ENCODE measurements around the gene PAQR5.
"Not testable (repeated sequence)": the region's sequence is repeated elsewhere in the genome, so short reads cannot be mapped to it uniquely, and the experiment has no call there.

PAQR5 gene

DNA sequence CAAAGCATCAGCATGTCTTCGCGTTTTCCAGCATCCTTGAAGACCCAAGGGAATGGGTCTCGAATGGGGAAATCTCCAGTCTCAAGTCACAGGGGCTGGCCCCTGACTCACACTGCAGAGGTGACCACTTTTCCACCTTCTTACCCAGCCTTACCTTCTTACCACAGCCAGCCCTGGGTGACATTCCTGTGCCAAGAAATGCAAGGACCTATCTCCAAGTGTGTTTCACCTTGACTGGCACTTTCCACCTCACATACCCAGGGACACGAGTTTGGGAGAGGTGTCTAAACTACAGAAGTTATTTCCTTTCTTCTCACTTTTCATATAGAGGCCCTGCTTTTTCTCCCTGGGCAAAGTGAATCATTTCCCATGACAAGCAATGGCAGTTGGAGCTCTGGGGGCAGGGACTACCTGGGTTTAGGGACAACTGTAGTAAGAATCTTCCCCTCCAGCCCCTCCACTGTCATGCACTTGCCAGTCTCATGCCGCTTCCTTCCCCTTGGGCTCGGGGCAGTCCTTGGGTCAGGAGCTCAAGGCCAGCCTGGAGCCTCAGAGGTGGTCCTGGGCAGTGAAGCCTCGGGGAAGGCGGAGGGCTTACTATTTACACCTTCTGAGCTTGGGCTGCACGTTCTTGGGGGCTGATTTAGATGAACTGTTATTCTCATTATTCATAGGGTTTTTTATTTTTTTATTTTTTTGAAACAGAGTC is 16.8 kb downstream of the PAQR5 start:
- DNase-seq (ENCODE audit: low read depth in 2 of 2), result no peak

DNA sequence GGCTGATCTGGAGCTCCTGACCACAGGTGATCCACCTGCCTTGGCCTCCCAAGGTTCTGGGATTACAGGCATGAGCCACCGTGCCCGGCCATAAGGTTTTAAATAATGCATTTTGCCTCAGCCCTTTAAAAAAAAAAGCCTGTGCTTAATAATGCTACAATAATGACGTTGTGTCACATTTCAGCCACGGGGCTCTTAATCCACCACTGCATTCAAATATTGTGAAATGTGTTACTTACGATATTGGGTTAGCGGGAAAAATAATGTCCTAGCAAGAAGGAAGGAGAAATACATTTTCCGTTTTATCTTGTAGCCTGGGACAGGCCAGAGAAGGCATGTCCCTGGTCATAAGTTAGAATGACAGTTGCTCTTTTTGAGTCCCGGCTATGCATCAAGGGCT is 17.6 kb downstream of the PAQR5 start:
- DNase-seq (ENCODE audit: low read depth in 2 of 2), result no peak

DNA sequence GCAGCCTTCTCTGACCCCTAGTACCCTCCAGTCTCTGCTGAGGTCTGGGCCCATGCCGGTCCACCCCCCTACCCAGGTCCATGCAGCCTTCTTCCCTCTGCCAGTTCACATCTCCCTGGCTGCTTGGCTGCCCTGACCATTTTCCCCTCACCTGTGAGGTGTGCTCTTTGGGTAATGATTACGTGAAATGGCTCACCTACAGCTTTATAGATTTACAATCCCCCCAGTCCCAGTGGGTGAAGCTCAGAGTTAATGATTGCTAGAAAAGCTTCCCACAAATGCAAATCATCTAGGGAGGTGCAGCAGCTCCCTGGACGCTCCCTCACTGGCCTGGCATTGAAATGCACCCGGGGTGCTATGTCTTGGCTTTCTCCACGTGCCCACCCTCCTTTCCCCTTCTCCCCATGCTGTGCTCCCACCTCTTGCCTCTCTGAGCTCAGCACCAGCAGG is 18.7 kb downstream of the PAQR5 start:
- no peak for DNase-seq (ENCODE audit: low read depth in 2 of 2)

DNA sequence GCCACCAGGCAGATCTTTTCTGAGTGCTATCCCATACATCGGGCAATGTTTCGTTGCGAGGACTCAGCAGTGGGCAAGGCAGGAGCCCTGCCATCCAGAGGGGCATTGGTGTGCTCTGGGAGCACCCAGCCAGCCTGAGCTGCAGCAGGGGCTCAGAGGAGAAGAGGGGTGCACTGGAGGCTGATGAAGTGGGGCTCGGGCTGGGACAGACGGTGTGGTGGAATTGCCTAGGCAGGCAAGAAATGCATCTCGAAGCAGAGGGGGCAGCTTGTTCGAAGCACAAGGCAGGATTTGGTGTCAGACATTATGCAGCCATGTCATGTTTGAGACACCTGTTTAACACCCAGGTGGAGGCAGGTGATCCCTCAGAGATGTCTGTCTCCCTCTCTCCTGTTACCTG is 19.3 kb downstream of the PAQR5 start:
- no peak for DNase-seq (ENCODE audit: low read depth in 2 of 2)

DNA sequence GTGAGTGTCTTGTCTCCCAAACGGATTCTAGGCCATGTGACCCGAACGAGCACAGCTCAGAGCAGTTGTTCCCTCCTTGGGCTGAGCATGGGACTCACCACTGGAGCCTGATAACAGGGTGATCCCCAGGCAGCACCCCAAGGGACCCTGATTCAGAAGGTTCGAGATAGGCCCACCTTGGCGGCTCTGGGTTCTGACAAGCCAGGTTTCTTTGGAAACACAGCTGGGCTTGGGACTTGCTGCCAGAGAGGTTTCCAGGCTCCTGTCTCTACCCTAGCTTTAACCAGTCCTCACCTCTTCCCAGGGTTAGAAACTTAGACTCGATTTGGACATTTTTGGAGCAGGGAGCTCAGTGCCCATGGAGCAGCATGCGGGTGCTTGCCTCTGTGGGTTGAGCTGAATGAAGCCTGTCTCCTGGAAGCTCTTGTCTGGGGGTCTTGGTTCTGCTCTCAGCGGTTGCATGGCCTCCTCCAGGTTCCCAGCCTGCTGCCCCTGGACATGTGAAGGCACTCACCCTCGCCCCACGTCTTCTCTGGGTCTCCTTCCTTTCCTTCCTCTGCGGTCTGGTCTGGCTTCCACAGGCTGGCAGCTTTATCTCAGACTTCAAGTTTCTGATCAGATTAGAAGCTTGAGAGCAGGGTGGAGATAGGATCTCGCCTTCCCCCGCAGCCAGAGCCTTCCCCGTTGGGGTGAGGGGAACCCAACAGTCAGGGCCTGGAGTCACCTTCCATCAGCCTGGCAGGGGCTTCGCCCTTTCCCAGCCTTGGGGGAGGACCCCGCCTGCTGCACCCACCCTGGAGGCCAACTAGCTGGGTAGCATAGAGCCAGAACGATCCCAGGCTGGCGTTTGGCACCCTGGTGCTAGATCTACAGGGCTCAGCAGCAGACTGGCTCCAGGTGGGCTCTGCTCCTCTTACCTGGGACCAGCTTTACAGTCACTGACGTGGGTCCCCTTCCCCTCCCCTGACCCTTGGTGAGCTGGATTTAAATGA is 21.0 kb downstream of the PAQR5 start:
- DNase-seq (ENCODE audit: low read depth in 2 of 2), result no peak

DNA sequence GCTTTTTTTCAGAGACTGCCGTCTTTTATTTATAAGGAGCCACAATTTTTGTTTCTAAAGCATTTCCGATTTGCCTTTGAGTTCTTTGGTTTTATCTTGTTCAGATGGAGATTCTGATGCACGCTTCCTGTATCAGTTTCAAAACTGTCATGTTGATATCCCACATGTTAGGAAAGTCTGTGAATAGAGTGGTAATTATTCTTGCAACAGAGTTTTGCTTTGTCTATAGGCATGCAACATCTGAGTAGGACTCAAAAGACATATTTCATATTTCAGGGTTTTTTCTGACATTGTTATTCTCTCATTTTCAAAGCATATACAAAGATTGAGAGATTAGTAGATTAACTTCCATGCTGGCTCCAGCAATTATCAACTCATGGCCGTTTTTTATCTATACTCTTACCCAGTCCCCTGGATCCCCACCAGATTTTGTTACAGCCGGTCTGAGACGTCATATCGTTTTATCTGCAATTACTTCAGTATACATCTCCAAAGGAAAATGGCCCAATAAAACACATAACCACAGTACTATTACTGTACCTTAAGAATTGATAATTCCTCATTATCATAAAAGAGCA is 22.4 kb downstream of the PAQR5 start:
- no peak for DNase-seq (ENCODE audit: low read depth in 2 of 2)

DNA sequence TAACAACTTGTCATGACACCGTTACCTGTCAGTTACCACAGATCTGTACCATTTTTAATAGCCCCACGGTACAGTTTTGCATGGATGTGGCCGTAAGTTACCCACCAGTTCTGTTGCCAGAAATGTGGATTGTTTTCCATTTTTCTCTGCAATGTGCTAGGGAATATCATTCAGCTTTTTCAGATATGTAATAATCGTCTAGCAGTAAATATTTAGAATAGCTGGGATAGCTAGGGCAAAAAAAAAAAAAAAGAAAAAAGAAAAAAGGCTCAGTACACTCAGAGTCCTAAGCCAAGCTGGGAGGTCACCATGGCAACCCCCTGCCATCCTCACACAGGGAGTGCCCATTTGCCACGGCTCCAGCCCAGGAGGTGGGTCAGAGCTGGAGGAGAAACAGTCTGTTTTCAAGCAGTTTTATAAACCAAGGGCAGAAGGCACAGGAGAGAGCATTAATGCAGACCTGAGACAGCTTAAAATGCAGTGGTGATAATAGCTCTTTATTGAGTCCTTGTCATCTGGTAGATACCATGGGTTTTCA is 25.2 kb downstream of the PAQR5 start:
- DNase-seq (ENCODE audit: low read depth in 2 of 2), result no peak

DNA sequence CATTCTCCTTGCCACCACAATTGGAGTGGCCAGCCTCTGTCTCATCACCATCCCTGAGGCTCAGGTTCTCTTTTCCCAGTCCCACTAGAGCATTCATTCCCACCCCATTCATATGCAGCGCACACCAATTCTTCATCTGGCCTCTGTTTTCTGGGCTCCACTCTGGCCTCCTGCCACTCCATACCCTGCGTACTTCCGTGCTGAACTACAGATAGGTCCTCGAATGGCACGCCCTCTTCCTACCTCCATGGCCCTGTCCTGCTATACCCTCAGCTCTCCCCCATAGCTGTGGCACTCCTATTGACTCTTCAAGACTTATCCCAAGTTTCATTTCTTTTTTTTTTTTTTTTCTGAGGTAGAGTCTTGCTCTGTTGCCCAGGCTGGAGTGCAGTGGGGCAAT is 25.9 kb downstream of the PAQR5 start:
- no peak for DNase-seq (ENCODE audit: low read depth in 2 of 2)

DNA sequence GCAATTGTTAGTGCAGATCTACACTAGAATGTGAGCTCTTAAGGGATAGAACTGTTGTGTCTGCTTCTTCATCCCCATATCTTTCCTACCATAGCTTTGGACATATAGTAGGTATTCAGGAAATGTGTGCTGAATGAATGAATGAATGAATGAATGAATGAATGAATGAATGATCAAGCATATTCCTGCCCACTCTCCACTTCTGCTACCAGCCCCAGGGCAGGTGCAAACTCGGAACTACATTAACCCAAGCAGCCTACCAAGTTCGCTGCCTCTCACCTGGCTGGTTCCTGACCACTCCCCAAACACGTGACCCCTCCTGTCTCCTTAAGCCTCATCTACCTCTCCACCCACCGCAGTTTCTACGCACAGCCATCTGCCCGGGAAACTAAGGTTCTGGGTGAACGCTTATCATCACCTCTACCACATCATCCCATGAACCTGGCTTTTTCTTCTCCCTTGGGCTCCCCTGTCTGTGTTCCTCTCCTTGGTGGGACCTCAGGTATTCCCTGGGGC is 26.8 kb downstream of the PAQR5 start:
- no peak for DNase-seq (ENCODE audit: low read depth in 2 of 2)

DNA sequence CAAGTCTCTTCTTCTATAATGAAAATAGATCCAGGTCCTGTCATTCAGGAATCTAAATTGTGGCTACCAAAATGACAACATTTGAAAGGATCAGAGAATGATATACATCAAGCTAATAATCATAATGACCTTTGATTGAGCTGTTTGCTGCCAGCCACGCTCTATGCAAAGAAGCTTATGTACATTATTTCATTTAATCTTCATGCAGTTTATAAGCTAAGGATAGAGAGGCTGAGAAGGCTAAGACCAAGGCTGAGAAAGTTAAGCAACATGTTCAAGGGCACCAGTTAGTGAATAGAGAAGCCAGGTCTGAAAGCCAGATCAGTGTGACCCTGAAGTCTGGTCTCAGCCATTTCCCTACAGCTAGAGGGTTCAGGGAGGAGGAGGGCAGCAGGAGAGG is 29.4 kb downstream of the PAQR5 start:
- no peak for DNase-seq (ENCODE audit: low read depth in 2 of 2)

DNA sequence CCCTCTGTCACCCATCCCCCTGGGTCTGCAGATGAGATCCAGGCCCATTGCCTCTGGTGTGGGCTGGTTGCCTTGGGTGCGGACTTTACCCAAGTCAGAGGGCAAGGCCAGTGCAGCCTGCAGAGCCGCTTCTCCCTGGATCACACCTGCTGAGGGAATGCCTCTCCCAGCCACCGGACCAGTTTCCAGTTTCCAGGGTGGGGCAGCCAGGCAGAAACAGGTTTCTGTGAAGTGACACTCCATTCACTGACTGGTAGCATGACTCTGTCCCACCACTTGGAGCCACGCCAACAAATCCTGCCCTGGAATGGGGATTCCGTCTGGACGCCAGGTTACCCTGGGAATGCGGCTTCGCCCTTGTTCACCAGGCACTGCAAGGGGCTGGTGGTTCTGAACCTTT is 30.0 kb downstream of the PAQR5 start:
- no peak for DNase-seq (ENCODE audit: low read depth in 2 of 2)

DNA sequence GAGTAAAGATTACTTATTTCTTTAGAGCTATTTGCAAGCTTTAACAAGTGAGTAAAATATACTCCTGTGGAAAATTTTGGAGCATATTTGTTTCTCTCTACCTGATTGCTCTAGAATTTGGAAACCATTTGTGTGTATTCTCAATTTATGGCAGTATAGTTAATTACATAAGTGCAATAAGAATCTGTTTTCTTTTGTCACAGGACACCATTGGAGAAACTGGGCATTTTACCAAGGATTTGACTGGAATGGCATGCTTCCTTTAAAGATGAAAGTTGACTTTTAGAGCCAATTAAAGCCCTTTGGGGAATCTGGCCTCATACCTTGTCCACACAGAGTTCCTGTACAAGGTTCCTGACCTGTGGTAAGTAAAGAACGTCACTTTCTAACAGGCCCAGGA is 38.4 kb downstream of the PAQR5 start:
- DNase-seq (ENCODE audit: low read depth in 2 of 2), result no peak

DNA sequence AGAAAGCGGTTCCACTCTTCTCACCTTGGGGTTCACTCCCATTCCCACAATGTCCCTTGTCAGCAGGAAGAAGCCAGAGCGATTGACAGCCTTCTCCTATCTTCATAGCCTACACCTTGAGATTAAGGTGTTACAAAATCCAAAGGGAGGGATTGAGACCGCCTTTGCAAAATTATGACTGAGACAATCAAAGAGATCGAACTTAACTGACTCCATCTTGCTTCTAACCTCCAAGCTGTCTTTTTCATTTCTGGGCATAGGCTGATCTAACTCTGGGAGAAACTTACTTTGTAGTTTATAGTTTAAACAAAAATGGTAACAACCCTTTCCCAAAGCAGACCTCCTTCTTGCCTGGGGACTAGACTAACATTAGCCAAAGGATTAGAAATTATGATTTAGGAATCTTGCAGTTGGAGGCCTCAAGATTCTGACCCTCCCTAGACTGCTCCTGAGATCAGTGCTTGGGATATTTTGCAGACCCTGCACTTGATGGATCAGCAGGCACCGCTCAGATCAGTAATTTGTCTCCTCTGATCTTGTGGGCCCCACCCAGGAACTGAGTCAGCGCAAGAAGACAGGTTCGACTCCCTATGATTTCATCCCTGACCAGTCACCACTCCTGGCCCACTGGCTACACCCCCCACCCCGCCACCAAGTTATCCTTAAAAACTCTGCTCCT is 40.0 kb downstream of the PAQR5 start:
- no peak for DNase-seq (ENCODE audit: low read depth in 2 of 2)

DNA sequence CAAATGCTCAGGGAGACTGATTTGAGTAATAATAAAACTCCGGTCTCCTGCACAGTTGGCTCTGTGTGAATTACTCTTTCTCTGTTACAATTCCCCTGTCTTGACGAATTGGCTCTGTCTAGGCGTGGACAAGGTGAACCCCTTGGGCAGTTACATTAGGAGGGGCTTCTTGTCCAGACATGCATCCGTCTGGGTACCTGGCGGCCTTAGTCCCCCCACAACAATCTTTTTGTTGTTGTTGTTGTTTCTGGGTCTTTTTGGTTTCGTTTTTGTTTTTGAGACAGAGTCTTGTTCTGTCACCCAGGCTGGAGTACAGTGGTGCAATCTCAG is 40.5 kb downstream of the PAQR5 start:
- DNase-seq (ENCODE audit: low read depth in 2 of 2), result not testable (repeated sequence)

DNA sequence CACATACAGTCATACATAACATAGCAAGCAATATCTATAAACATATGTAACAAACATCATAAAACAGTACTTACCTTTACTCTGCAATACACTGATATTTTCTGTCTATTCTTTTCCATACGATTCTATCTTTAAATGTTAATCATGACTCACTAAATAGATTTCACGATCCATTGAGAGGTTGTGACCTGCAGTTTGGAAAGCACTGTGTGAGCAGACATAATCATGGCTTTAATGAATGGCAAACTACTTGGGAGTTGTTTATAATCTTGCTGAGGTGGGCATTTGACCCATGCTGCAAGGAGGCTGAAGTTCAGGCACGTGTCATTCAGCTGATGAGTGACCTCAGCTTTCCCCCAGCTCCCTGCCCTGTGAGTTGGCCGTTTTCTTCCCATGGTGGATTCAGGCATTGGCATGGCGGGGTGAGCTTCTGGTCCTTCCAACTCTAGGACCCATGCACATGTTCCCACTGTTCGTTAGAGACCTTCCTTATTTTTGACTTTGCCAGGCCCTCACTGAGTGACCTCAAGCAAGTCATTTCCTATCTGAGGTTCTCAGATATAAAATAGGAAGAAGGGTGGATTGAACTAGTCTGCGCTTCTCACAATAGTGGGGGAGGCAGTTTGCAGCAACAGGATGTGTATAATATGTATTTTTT is 41.7 kb downstream of the PAQR5 start:
- no peak for DNase-seq (ENCODE audit: low read depth in 2 of 2)

DNA sequence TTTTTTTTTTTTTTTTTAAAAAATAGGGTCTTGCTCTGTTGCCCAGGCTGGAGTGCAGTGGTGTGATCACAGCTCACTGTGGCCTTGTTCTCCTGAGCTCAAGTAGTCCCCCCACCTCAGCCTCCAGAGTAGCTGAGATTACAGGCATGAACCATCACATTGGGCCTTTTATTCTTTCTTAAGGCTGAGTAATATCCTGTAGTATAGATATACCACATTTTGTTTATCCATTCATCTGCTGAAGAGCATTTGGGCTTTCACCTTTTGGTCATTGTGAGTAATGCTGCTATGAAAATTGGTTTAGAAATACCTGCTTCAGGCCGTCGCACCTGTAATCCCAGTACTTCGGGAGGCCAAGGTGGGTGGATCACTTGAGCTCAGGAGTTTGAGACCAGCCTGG is 42.6 kb downstream of the PAQR5 start:
- DNase-seq (ENCODE audit: low read depth in 2 of 2), result no peak

DNA sequence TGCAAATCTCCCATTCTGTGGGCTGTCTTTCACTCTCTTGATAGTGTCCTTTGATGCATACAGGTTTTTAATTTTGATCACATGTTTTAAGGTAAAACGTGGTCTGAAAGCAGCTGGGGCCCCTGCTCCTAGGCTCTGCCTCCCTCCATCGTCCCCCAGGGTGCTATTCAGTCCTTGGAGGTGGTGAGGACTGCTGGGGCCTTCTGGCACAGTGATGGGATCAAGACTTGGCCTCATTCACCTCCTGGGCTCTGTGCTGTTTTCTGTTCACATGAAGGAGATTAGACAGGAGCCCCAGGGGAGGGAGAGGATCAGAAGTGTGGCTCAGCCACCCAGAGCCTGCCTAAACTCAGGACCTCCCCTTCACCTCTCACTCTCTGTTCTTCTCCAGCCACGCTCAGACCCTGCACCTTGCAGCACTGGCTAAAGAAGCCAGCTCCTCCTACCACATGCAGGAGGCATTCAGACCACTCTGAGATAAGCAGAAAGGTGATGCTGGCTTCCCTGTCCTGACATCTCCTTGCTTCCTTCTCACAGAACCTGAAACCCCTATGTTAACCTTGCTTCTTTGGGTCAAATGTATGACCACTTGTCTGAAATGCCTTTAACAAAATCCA is 43.9 kb downstream of the PAQR5 start:
- no peak for DNase-seq (ENCODE audit: low read depth in 2 of 2)

DNA sequence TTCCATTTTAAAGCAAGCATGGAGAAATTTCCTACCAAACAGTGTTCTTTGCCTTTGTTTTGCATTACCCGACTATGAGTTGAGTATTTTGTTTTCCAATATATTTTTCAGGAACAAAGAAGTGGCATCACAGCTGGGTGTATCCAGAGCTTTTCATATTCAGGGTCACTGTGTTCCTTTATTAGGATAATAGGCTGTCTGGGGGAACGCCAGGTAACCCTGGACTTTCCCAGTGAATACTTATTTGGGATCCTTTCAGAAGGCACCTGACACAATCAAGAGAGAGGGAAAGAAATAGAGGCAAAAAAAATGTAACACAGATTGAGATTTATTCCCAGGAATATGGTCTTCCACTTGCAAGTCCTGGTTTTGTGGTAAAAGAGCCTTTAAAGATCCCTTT is 44.4 kb downstream of the PAQR5 start:
- DNase-seq (ENCODE audit: low read depth in 2 of 2), result no peak

DNA sequence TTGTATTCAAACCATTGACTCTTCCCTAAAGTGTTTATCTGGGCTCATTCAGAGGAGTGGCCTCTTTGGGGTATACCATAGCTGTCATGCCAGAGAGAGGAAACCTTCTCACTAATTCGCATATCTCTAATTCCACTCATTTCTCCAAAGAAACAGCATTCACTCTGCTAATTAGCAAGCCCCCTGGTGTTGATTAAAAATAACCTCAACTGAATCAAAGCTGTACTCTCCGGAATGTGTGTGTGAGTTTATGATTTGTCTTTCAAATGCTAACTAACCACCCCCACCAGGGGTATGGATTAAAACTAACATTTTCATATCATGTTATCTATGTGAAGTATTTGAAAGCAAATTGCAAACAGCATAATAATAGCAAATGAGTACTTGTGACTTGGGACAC is 45.5 kb downstream of the PAQR5 start:
- DNase-seq (ENCODE audit: low read depth in 2 of 2), result no peak

DNA sequence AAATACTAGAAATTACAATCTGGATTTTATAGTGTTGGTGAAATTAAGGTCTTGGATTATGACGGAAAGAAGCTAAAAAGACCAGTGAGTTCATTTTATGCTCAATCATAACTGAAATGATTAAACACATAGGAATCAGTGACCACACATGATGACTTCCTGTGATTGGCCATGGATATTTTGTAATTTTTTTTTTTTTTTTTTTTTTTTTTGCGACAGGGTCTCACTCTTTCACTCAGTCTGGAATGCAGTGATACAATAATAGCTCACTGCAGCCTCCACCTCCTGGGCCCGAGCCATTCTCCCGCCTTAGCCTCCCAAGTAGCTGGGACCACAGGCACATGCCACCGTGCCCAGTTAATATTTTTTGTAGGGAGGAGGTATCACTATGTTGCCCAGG is 47.4 kb downstream of the PAQR5 start:
- DNase-seq (ENCODE audit: low read depth in 2 of 2), result peak; percentile 12 to 14

DNA sequence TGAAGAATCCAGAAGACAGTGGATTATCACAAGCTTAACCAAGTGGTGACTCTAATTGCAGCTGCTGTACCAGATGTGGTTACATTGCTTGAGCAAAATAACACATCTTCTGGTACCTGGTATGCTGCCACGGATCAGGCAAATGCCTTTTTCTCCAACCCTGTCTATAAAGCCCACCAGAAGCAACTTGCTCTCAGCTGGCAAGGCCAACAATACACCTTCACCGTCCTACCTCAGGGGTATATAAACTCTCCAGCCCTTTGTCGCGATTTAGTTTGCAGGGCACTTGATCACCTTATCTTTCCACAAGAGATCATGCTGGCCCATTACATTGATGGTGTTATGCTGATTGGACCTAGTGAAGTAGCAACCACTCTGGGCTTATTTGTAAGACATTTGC is 52.6 kb downstream of the PAQR5 start:
- no peak for DNase-seq (ENCODE audit: low read depth in 2 of 2)

Measured in fibroblast of skin of left biceps (primary cell).